Measurements from ENCODE around the gene KRT1. TPM values are rescaled to one million over a fixed set of nuclear protein-coding genes. Genes with fewer than 3 reads are reported as not detected.
A peak's percentile ranks its signal among the peaks of the same experiment; 100 is the strongest.

Gene KRT1
- total RNA-seq, 3 donors from 2014 or later (not counting 1 experiment from before 2014, with no cell fraction given): 0.27 to 1.8 TPM; not detected in 1

DNA sequence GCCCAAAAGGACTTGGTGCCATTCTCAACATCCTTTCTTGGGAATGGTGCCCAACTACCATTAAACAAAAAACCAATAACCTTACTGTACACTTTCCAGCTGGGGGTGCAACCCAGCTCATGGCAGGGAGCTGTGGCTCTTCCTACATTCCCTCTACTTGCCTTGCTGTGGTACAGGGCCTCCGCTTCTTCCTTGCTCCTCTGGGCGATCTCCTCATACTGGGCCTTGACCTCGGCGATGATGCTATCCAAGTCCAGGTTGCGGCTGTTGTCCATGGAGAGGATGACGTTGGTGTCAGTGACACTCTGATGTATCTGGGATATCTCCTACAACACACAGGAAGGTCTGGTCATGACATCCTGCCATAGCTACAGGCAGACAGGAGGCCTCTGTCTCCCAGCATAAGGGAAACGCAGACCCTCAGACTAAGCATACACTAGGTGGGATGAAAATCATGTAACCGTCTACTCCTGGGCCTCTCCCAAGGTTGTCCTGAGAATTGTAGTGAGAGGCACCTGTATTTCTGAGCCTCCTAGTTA lies 32.1 kb downstream of the KRT1 start:
- TF ChIP-seq, protein P1, sequence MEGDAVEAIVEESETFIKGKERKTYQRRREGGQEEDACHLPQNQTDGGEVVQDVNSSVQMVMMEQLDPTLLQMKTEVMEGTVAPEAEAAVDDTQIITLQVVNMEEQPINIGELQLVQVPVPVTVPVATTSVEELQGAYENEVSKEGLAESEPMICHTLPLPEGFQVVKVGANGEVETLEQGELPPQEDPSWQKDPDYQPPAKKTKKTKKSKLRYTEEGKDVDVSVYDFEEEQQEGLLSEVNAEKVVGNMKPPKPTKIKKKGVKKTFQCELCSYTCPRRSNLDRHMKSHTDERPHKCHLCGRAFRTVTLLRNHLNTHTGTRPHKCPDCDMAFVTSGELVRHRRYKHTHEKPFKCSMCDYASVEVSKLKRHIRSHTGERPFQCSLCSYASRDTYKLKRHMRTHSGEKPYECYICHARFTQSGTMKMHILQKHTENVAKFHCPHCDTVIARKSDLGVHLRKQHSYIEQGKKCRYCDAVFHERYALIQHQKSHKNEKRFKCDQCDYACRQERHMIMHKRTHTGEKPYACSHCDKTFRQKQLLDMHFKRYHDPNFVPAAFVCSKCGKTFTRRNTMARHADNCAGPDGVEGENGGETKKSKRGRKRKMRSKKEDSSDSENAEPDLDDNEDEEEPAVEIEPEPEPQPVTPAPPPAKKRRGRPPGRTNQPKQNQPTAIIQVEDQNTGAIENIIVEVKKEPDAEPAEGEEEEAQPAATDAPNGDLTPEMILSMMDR (IDR thresholded peaks at IDR 0.05): no peak
- peaks cover 42% of the 10 kb centered on the region for H3K4me1 ChIP-seq (ENCODE audit: control insufficient read depth, insufficient read depth, low read length)
- no peak for ATAC-seq
- Mint-ChIP-seq H3K4me3 (peak overlapping the region; percentile 17), H3K27ac (peak overlapping the region; percentile 35 to 97), H3K27me3 (ENCODE audit: low read depth in 2 of 2) (no peaks in the 10 kb centered on the region), H3K36me3 (no peaks in the 10 kb centered on the region), H3K4me1 (peaks cover 65 to 75% of the 10 kb centered on the region in 2 donors), H3K9me3 (no peaks in the 10 kb centered on the region)
- H3K36me3 ChIP-seq (ENCODE audit: control insufficient read depth, insufficient read depth, low read length): no peaks in the 10 kb centered on the region
- no peak for DNase-seq
- no peak overlapping the region for H3K27ac ChIP-seq (ENCODE audit: low read length)
- intact Hi-C loops (cut with micrococcal nuclease): loop anchor here (5.0 kb wide), 1 partner anchor 34 kb away; the partner anchor contains the start of gene KRT1
- WGBS (ENCODE audit: insufficient coverage): 97% methylated on average over 8 of the region's 8 CpGs
- H3K9me3 ChIP-seq (ENCODE audit: control insufficient read depth, insufficient read depth, low read length): peaks cover 3% of the 10 kb centered on the region
- H3K27me3 ChIP-seq (ENCODE audit: control insufficient read depth, insufficient read depth, low read length): no peaks in the 10 kb centered on the region
- H3K4me3 ChIP-seq (ENCODE audit: low read length): no peak overlapping the region

DNA sequence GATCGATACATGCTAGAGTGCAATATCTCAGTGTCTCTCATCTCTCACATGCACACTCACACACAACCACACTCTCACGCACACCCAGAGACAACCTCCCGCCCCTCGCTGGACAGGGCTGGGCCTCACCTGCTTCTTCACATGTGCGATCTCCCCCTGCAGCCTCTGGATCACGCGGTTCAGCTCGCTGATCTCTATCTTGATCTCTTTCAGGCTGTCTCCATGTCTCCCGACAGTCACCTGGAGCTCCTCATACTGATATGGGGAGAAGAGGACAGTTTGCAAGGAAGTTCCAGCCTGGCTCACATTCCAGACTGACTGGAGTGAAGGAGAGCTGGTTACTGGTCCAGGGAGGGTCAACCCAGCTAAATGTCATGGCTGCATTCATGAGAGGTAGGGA lies 32.6 kb downstream of the KRT1 start:
- H3K27me3 Mint-ChIP-seq (ENCODE audit: low read depth in 2 of 2): no peaks in the 10 kb centered on the region
- no peaks in the 10 kb centered on the region for H3K9me3 Mint-ChIP-seq
- Histone ChIP-seq H3K9me3 (ENCODE audit: control insufficient read depth, insufficient read depth, low read length) (peaks cover 3% of the 10 kb centered on the region), H3K27ac (ENCODE audit: low read length) (no peak overlapping the region), H3K27me3 (ENCODE audit: control insufficient read depth, insufficient read depth, low read length) (no peaks in the 10 kb centered on the region), H3K4me1 (ENCODE audit: control insufficient read depth, insufficient read depth, low read length) (peaks cover 42% of the 10 kb centered on the region), H3K4me3 (ENCODE audit: low read length) (no peak overlapping the region), H3K36me3 (ENCODE audit: control insufficient read depth, insufficient read depth, low read length) (no peaks in the 10 kb centered on the region)
- H3K36me3 Mint-ChIP-seq: no peaks in the 10 kb centered on the region
- intact Hi-C loops (cut with micrococcal nuclease): loop anchor here (5.0 kb wide), 1 partner anchor 35 kb away; the partner anchor contains the start of gene KRT1
- WGBS (ENCODE audit: insufficient coverage): 99% methylated on average over 8 of the region's 9 CpGs
- TF ChIP-seq, protein P1 (IDR thresholded peaks at IDR 0.05): no peak
- ATAC-seq (no peak), DNase-seq (no peak)
- peaks cover 63 to 75% of the 10 kb centered on the region in 2 donors for H3K4me1 Mint-ChIP-seq
- H3K4me3 Mint-ChIP-seq: peak overlapping the region; percentile 61
- peak overlapping the region; percentile 97 to 98 for H3K27ac Mint-ChIP-seq

DNA sequence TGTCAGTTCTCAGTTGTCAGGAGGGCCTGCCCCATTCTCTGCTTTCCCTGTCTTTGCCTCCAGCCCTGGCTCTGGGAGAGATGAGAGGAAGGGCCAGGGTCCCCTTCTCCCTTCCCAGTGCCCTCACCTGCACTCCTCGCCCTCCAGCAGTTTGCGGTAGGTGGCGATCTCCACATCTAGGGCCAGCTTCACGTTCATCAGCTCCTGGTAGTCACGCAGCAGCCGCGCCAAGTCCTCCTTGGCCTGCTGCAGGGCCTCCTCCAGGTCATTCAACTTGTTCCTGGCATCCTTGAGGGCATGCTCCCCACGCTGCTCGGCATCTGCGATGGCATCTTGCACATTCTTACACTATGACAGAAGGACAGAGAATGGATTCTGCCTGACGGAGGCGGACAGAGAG lies 33.6 kb downstream of the KRT1 start:
- Mint-ChIP-seq H3K9me3 (no peaks in the 10 kb centered on the region), H3K4me3 (peak overlapping the region; percentile 84), H3K36me3 (no peaks in the 10 kb centered on the region), H3K4me1 (peaks cover 66 to 82% of the 10 kb centered on the region in 2 donors), H3K27me3 (ENCODE audit: low read depth in 2 of 2) (no peaks in the 10 kb centered on the region), H3K27ac (peak overlapping the region; percentile 97 to 98)
- H3K36me3 ChIP-seq (ENCODE audit: control insufficient read depth, insufficient read depth, low read length): no peaks in the 10 kb centered on the region
- H3K9me3 ChIP-seq (ENCODE audit: control insufficient read depth, insufficient read depth, low read length): peaks cover 3% of the 10 kb centered on the region
- TF ChIP-seq, protein P1 (IDR thresholded peaks at IDR 0.05): no peak
- H3K4me1 ChIP-seq (ENCODE audit: control insufficient read depth, insufficient read depth, low read length): peaks cover 42% of the 10 kb centered on the region
- intact Hi-C loops (cut with micrococcal nuclease): loop anchor here (5.0 kb wide), 1 partner anchor 36 kb away; the partner anchor contains the start of gene KRT1
- no peak overlapping the region for H3K4me3 ChIP-seq (ENCODE audit: low read length)
- no peaks in the 10 kb centered on the region for H3K27me3 ChIP-seq (ENCODE audit: control insufficient read depth, insufficient read depth, low read length)
- 96% methylated on average over 12 of the region's 12 CpGs for WGBS (ENCODE audit: insufficient coverage)
- H3K27ac ChIP-seq (ENCODE audit: low read length): peak overlapping the region; percentile 89
- no peak for ATAC-seq
- no peak for DNase-seq
